Measurements from ENCODE around the gene DHX58. TPM values are rescaled to one million over a fixed set of nuclear protein-coding genes. Genes with fewer than 3 reads are reported as not detected.

DHX58 gene
- total and polyA plus RNA-seq, 2 donors (not counting 1 experiment from before 2014, with no cell fraction given): 39.7 to 57.6 TPM

DNA sequence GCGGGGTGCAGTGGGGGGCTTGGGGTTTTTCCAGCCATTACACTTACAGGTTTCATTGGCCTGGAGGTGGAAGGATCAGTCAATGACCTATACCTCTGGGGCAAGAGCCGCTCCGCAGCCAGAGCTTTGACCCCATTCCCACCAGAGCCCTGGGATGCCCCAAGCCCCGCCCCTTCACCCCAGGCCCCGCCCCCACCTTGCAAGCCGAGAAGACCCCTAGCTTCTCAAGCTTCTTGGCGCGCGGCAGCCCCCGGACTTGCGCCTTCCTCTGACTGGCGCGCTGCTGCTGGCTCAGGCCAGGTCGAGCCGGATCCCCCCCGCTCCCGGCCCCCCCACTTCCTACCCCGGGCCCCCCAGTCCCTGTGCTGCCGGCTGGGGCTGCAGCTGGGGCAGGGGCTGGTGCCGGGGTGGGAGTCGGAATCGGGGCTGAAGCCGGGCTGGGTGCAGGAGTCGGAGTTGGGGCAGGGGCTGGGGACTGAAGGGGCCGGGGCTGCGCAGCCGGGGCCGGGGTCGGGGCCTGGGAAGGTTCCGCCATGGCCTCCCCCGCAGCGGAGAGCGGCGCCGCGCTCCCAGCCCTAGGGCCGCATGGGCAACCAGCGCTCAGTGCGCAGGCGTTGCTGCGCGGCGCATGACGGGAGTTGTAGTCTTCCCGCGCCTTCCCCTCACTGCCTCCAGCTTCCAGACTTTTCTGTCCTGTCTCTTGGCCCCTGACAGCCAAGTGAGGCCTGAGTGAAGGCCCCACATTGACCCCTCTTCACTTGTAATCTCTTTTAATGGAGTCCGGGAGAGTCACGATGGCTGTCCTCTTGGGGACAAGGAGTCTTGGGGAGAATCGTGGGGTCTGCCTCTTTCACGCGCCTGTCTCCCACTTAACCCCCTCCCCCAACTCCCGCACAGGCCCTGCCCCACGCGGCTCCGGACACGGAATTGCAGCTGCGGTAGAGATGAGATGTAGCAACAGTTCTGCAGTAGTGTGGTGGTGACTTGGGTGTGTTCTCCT is 8.6 kb upstream of the DHX58 start, which contains the start of gene KAT2A:
Gene KAT2A (minus strand): TSS at position 598 of the 1,000 bp plus-strand sequence. CDS start 63 bp downstream, at position 535.
- 0% methylated on average over 38 of the region's 57 CpGs for WGBS (ENCODE audit: insufficient coverage)
- Mint-ChIP-seq H3K27ac (peak within 1 kb of the TSS; percentile 59), H3K4me3 (peak within 1 kb of the TSS; percentile 72), H3K4me1 (peaks cover 28% of the 10 kb centered on the region), H3K9me3 (ENCODE audit: insufficient read depth) (no peaks in the 10 kb centered on the region), H3K27me3 (no peaks in the 10 kb centered on the region)
- no peak for TF ChIP-seq EZH2 (IDR thresholded peaks at IDR 0.05; ENCODE audit: borderline replicate concordance, insufficient read depth, low read depth, low read length, poor library complexity, severe bottlenecking)
- TF ChIP-seq, protein P1, sequence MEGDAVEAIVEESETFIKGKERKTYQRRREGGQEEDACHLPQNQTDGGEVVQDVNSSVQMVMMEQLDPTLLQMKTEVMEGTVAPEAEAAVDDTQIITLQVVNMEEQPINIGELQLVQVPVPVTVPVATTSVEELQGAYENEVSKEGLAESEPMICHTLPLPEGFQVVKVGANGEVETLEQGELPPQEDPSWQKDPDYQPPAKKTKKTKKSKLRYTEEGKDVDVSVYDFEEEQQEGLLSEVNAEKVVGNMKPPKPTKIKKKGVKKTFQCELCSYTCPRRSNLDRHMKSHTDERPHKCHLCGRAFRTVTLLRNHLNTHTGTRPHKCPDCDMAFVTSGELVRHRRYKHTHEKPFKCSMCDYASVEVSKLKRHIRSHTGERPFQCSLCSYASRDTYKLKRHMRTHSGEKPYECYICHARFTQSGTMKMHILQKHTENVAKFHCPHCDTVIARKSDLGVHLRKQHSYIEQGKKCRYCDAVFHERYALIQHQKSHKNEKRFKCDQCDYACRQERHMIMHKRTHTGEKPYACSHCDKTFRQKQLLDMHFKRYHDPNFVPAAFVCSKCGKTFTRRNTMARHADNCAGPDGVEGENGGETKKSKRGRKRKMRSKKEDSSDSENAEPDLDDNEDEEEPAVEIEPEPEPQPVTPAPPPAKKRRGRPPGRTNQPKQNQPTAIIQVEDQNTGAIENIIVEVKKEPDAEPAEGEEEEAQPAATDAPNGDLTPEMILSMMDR (IDR thresholded peaks at IDR 0.05): no peak
- H3K9ac ChIP-seq (ENCODE audit: low read length): peak within 1 kb of the TSS; percentile 70
- peaks cover 4% of the 10 kb centered on the region for H3K79me2 ChIP-seq (ENCODE audit: control insufficient read depth, insufficient read depth, low read length)
- ChIA-PET CTCF (interaction anchor here (0.6 to 7.0 kb wide), 14 partner anchors 10 to 158 kb away, joined by 3 to 104 read pairs (median 5); partner anchors contain the start of genes CNP and NKIRAS2), POLR2A (interaction anchor here (0.6 to 1.7 kb wide), 12 partner anchors 9 to 1578 kb away, joined by 3 to 8 read pairs (median 4); partner anchors contain the start of genes CNP, DHX58, DNAJC7 and ODAD4)
- no peaks in the 10 kb centered on the region for H3K9me3 ChIP-seq (ENCODE audit: control extremely low read depth in 1 of 3, control insufficient read depth in 2 of 3, insufficient read depth in 1 of 3, low read length in 2 of 3)
- no peaks in the 10 kb centered on the region for H3K27me3 ChIP-seq (replicated peaks in 1 of 4; ENCODE audit: control extremely low read depth in 1 of 4, control insufficient read depth in 3 of 4, insufficient read depth in 4 of 4, low read length in 3 of 4)
- ATAC-seq (ENCODE audit: low read depth): peak; percentile 89
- H3K4me3 ChIP-seq (ENCODE audit: control extremely low read depth in 1 of 5, extremely low read depth in 1 of 5, insufficient read depth in 1 of 5, low read depth in 2 of 5, low read length in 4 of 5): peak within 1 kb of the TSS in 4 of 5 experiments; percentile 40 to 79 (median 58)
- peak; percentile 82 for DNase-seq
- no peaks in the 10 kb centered on the region for H4K20me1 ChIP-seq (ENCODE audit: control insufficient read depth, insufficient read depth, low read length, poor library complexity, severe bottlenecking)
- H3K4me2 ChIP-seq (replicated peaks; ENCODE audit: low read depth, low read length, poor library complexity, severe bottlenecking): peak within 1 kb of the TSS; percentile 89
- intact Hi-C loops (cut with micrococcal nuclease): loop anchor here (1.0 kb wide), 3 partner anchors 12 to 155 kb away; partner anchors contain the start of gene CNP
- peaks cover 0 to 27% of the 10 kb centered on the region in 2 experiments for H3K36me3 ChIP-seq (replicated peaks in 1 of 2; ENCODE audit: control extremely low read depth in 1 of 2, control insufficient read depth in 1 of 2, extremely low read depth in 1 of 2, insufficient read depth in 2 of 2, low read length in 1 of 2)
- H3K4me1 ChIP-seq (ENCODE audit: control insufficient read depth in 2 of 2, insufficient read depth in 2 of 2, low read length in 2 of 2): peaks cover 14 to 26% of the 10 kb centered on the region in 2 donors
- H3K27ac ChIP-seq (ENCODE audit: low read length in 2 of 2): no peak within 1 kb of the TSS
- H2AFZ ChIP-seq (ENCODE audit: insufficient read depth, low read depth, low read length, poor library complexity, severe bottlenecking): peak within 1 kb of the TSS; percentile 84
